CD14-positive monocyte (primary cell): Measurements from ENCODE around the gene ALPG. TPM values are rescaled to one million over a fixed set of nuclear protein-coding genes. Genes with fewer than 3 reads are reported as not detected.

Experiments
- DNase-seq, 3 donors: peaks; one replicate each; pipeline ENCODE4 v3.0.0-alpha.2; 2011 to 2022
- H2AFZ ChIP-seq: 2 replicates; pipeline ENCODE4 v1.6.0; 2012; ENCODE audit warnings: mild to moderate bottlenecking, low read depth, low read length, inconsistent platforms; ENCODE audit not compliant: insufficient read depth, poor library complexity, severe bottlenecking
- H3K27ac ChIP-seq, 2 donors: 1 replicate in 1 of 2; 2 replicates in 1 of 2; pipeline ENCODE4 v1.5.1; 2012 to 2013; ENCODE audit warnings: low read length in 2 of 2, control low read depth in 1 of 2, inconsistent platforms in 1 of 2, low read depth in 1 of 2, mild to moderate bottlenecking in 1 of 2
- H3K27me3 ChIP-seq, 2 donors: one replicate each; pipeline versions ENCODE4 v1.6.0 to v1.6.1; 2011 to 2013; ENCODE audit warnings: low read length in 2 of 2; ENCODE audit not compliant: control insufficient read depth in 2 of 2, insufficient read depth in 2 of 2
- H3K36me3 ChIP-seq, 2 donors: replicated peaks in 1 of 2; 1 replicate in 1 of 2; 2 replicates in 1 of 2; pipeline versions ENCODE4 v1.5.1 to v1.6.1; 2012 to 2013; ENCODE audit warnings: low read length in 2 of 2, control low read depth in 1 of 2, inconsistent platforms in 1 of 2, mild to moderate bottlenecking in 1 of 2; ENCODE audit not compliant: insufficient read depth in 2 of 2, control insufficient read depth in 1 of 2
- H3K4me1 ChIP-seq, 2 donors: 1 replicate in 1 of 2; 2 replicates in 1 of 2; pipeline versions ENCODE4 v1.5.1 to v1.6.1; 2012 to 2013; ENCODE audit warnings: low read length in 2 of 2, control low read depth in 1 of 2, inconsistent platforms in 1 of 2, mild to moderate bottlenecking in 1 of 2, moderate library complexity in 1 of 2; ENCODE audit not compliant: insufficient read depth in 2 of 2, control insufficient read depth in 1 of 2
- H3K4me2 ChIP-seq: replicated peaks from 2 replicates; pipeline ENCODE3; 2012; ENCODE audit warnings: low read length, moderate library complexity, mild to moderate bottlenecking; ENCODE audit not compliant: poor library complexity, severe bottlenecking; ENCODE audit errors: extremely low read depth
- H3K4me3 ChIP-seq, 3 experiments: fragments of 200-600 bp in 1 of 3; sonication (generic) in 1 of 3; replicated peaks in 1 of 3; 1 replicate in 2 of 3; 2 replicates in 1 of 3; pipeline ENCODE4 v1.5.1; 2011 to 2013; ENCODE audit warnings: low read length in 3 of 3, mild to moderate bottlenecking in 3 of 3, control low read depth in 2 of 3, low read depth in 2 of 3, inconsistent platforms in 1 of 3, moderate library complexity in 1 of 3
- H3K79me2 ChIP-seq: 2 replicates; pipeline ENCODE4 v1.6.0; 2012; ENCODE audit warnings: mild to moderate bottlenecking, control low read depth, inconsistent platforms, low read length, moderate library complexity; ENCODE audit not compliant: insufficient read depth
- H3K9ac ChIP-seq: 2 replicates; pipeline ENCODE4 v1.6.0; 2017; ENCODE audit warnings: low read length, mild to moderate bottlenecking; ENCODE audit not compliant: insufficient read depth, poor library complexity, severe bottlenecking
- H3K9me3 ChIP-seq, 2 donors: replicated peaks in 1 of 2; 1 replicate in 1 of 2; 2 replicates in 1 of 2; pipeline versions ENCODE4 v1.5.1 to v1.6.1; 2012 to 2013; ENCODE audit warnings: low read length in 2 of 2, control low read depth in 1 of 2; ENCODE audit not compliant: control insufficient read depth in 1 of 2, insufficient read depth in 1 of 2
- H4K20me1 ChIP-seq: 2 replicates; pipeline ENCODE4 v1.6.0; 2012; ENCODE audit warnings: mild to moderate bottlenecking, low read length, control low read depth, moderate library complexity; ENCODE audit not compliant: insufficient read depth
- H3K27ac Mint-ChIP-seq, 7 donors: one replicate each; pipeline ENCODE4 v1.8.0; 2020; ENCODE audit warnings: mild to moderate bottlenecking in 7 of 7, mixed read lengths in 7 of 7, moderate library complexity in 6 of 7, inconsistent platforms in 2 of 7
- H3K27me3 Mint-ChIP-seq, 3 donors: one replicate each; pipeline ENCODE4 v1.8.0; 2021 to 2022; ENCODE audit warnings: low read depth in 3 of 3, mild to moderate bottlenecking in 3 of 3, mixed read lengths in 3 of 3, moderate library complexity in 3 of 3, inconsistent platforms in 1 of 3
- H3K36me3 Mint-ChIP-seq, 2 donors: one replicate each; pipeline ENCODE4 v1.8.0; 2020; ENCODE audit warnings: mixed read lengths in 2 of 2, inconsistent platforms in 1 of 2, mild to moderate bottlenecking in 1 of 2
- H3K4me1 Mint-ChIP-seq: one replicate; pipeline ENCODE4 v1.8.0; 2020; ENCODE audit warnings: mild to moderate bottlenecking, mixed read lengths
- H3K4me3 Mint-ChIP-seq, 2 donors: one replicate each; pipeline ENCODE4 v1.8.0; 2020; ENCODE audit warnings: mild to moderate bottlenecking in 2 of 2, mixed read lengths in 2 of 2, moderate library complexity in 1 of 2
- H3K9me3 Mint-ChIP-seq, 7 donors: one replicate each; pipeline ENCODE4 v1.8.0; 2020 to 2022; ENCODE audit warnings: mixed read lengths in 7 of 7, mild to moderate bottlenecking in 6 of 7, moderate library complexity in 6 of 7, inconsistent platforms in 2 of 7
- WGBS: methylation state at CpG from one replicate; pipeline ENCODE4 v1.1.5; 2013; ENCODE audit warnings: missing lambda C conversion rate; ENCODE audit not compliant: insufficient coverage; 5-methylcytosine and 5-hydroxymethylcytosine counted together
- intact Hi-C, 2 donors: fragments of 100-400 bp; cut with micrococcal nuclease; formaldehyde crosslinking; loops; one replicate each; pipeline versions ENCODE4 v1.15.0 to v1.15.1; 2023
- polyA plus RNA-seq, 3 donors: library from polyadenylated mRNA; depleted of rRNA in 1 of 3; unstranded in 2 of 3; stranded (reverse) in 1 of 3; fragments of 300-500 nt in 2 of 3; fragments of >200 nt in 1 of 3; fragmentation: Illumina TruSeq in 2 of 3; gene quantifications; 1 replicate in 2 of 3; 2 replicates in 1 of 3; pipeline ENCODE4 v1.2.3, GENCODE V29; 2012 to 2021
- TF ChIP-seq, protein P1 (sequence below): fragments of 200-600 bp; IDR thresholded peaks from one replicate; pipeline ENCODE4 v1.8.0; 2022; ENCODE audit warnings: antibody characterized with exemption, mild to moderate bottlenecking

ALPG gene
- polyA plus RNA-seq, 3 donors: not detected

DNA sequence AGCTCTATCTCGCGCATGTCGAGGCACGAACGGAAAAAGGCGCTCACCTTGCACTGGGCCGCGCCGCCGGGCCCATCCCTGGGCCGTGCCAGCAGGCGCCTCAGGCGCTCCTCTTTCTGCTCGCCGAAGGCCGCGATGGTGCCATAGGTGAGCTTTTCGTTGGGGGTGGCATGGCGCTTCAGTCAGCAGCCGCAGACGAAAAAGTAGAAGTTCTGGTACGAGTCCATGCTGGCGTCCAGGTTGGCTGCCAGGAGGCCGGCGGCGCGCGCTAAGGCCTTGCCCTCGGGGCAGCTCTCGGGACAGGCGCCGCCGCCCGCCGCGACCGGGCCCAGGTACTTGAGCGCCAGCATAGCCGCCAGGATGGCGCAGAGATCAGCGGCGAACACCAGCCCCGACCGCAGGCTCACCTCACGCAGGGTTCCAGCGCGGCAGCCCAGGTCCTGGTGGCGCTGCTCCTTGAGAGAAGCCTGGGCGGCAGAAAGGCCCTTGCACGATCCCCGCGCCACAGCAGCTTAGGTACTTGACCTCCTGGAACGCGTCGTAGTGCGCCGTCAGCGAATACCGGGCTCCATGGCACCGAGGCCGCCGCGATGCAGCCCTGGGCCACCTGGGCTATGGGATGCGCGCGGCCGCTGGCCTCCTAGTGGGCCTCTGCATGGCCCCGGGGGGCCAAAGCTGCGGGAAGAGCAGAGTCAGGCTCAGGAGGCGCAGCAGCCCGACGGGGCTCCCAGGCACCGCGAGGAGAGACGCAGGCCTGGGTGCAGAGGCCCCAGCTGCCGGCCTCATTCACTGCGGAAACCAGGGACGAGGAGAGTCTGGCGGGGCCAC, 12.8 kb downstream of the ALPG start:
- Histone ChIP-seq H3K9ac (no peak overlapping the region), H3K4me2 (peak overlapping the region; percentile 44), H3K4me3 (no peak overlapping the region), H3K27ac (no peak overlapping the region), H3K4me1 (peaks cover 0 to 4% of the 10 kb centered on the region in 2 donors), H3K79me2 (no peaks in the 10 kb centered on the region), H4K20me1 (no peaks in the 10 kb centered on the region), H3K27me3 (peaks cover 24 to 48% of the 10 kb centered on the region in 2 donors), H2AFZ (peak overlapping the region; percentile 21), H3K9me3 (peaks cover 16 to 22% of the 10 kb centered on the region in 2 donors), H3K36me3 (no peaks in the 10 kb centered on the region)
- peaks cover 4% of the 10 kb centered on the region for H3K4me1 Mint-ChIP-seq
- H3K4me3 Mint-ChIP-seq: peak overlapping the region in 1 of 2 donors; percentile 87
- DNase-seq: no peak
- TF ChIP-seq, protein P1, sequence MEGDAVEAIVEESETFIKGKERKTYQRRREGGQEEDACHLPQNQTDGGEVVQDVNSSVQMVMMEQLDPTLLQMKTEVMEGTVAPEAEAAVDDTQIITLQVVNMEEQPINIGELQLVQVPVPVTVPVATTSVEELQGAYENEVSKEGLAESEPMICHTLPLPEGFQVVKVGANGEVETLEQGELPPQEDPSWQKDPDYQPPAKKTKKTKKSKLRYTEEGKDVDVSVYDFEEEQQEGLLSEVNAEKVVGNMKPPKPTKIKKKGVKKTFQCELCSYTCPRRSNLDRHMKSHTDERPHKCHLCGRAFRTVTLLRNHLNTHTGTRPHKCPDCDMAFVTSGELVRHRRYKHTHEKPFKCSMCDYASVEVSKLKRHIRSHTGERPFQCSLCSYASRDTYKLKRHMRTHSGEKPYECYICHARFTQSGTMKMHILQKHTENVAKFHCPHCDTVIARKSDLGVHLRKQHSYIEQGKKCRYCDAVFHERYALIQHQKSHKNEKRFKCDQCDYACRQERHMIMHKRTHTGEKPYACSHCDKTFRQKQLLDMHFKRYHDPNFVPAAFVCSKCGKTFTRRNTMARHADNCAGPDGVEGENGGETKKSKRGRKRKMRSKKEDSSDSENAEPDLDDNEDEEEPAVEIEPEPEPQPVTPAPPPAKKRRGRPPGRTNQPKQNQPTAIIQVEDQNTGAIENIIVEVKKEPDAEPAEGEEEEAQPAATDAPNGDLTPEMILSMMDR: no peak
- peaks cover 11 to 31% (median 22%) of the 10 kb centered on the region in 7 donors for H3K9me3 Mint-ChIP-seq
- peaks cover 43 to 69% (median 66%) of the 10 kb centered on the region in 3 donors for H3K27me3 Mint-ChIP-seq
- WGBS: 27% methylated on average over 71 of the region's 79 CpGs
- H3K27ac Mint-ChIP-seq: no peak overlapping the region
- intact Hi-C loops: no loop called here
- H3K36me3 Mint-ChIP-seq: peaks cover 0 to 6% of the 10 kb centered on the region in 2 donors

DNA sequence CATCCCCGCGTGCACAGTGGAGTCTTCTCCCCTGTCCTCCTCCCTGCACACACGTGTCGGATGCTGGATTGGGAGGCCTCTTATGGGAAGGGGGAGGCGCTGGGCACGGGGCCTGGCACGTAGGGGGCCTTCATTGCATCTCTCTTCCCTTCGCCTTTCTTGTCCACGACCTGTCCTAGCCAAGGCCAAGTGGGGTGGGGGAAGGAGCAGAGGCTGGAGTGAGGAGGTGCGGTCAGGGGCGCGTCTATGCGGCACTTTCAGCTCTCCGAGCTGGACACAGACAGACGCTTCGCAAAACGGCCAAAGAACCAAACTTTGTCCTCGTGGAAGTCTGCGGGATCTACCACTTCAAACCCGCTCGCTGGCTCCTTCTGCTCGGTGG, 13.4 kb downstream of the ALPG start:
- H3K27me3 Mint-ChIP-seq: peaks cover 47 to 68% (median 60%) of the 10 kb centered on the region in 3 donors
- peaks cover 16 to 22% of the 10 kb centered on the region in 2 donors for H3K9me3 ChIP-seq
- WGBS: 36% methylated on average over 14 of the region's 22 CpGs
- TF ChIP-seq, protein P1: no peak
- H2AFZ ChIP-seq: no peak overlapping the region
- intact Hi-C loops: no loop called here
- peaks cover 11 to 31% (median 22%) of the 10 kb centered on the region in 7 donors for H3K9me3 Mint-ChIP-seq
- H3K79me2 ChIP-seq: no peaks in the 10 kb centered on the region
- no peaks in the 10 kb centered on the region for H4K20me1 ChIP-seq
- H3K36me3 ChIP-seq: no peaks in the 10 kb centered on the region
- no peak overlapping the region for H3K27ac ChIP-seq
- H3K4me1 Mint-ChIP-seq: peaks cover 4% of the 10 kb centered on the region
- no peak overlapping the region for H3K9ac ChIP-seq
- peak overlapping the region in 1 of 2 donors; percentile 78 for H3K4me3 Mint-ChIP-seq
- H3K36me3 Mint-ChIP-seq: peaks cover 0 to 6% of the 10 kb centered on the region in 2 donors
- peaks cover 0 to 4% of the 10 kb centered on the region in 2 donors for H3K4me1 ChIP-seq
- H3K4me3 ChIP-seq: no peak overlapping the region
- no peak overlapping the region for H3K4me2 ChIP-seq
- peaks cover 24 to 48% of the 10 kb centered on the region in 2 donors for H3K27me3 ChIP-seq
- DNase-seq: no peak
- H3K27ac Mint-ChIP-seq: no peak overlapping the region
